Left colon (tissue), 2 donors: Measurements from ENCODE around the gene SMIM13. TPM values are rescaled to one million over a fixed set of nuclear protein-coding genes. Genes with fewer than 3 reads are reported as not detected.
A peak's percentile ranks its signal among the peaks of the same experiment; 100 is the strongest.

ENCODE experiments used
- ATAC-seq: fragments of 200-7000 bp; cut with Tn5 transposase; one replicate; pipeline ENCODE4 v1.9.1; 2020; ENCODE audit warnings: mild to moderate bottlenecking, moderate library complexity
- DNase-seq, 2 donors: peaks; one replicate each; pipeline ENCODE4 v3.0.0-alpha.2; 2020
- intact Hi-C, 2 donors: fragments of 100-400 bp; cut with DNase I in 1 of 2; cut with micrococcal nuclease in 1 of 2; formaldehyde crosslinking; loops; one replicate each; pipeline versions ENCODE4 v1.11.2 to v1.14.0; 2022; cut with DNase I, micrococcal nuclease
- long read RNA-seq: library from polyadenylated mRNA; unstranded; transcript quantifications from one replicate; pipeline ENCODE4 v2.0.0, GENCODE V29; 2021
- total RNA-seq, 2 donors: library from RNA; stranded (reverse); fragmentation: NEBNext Ultra II Directional; extraction: Animal tissue kit (Norgen Biotek cat#: 25700); gene quantifications; one replicate each; pipeline ENCODE4 v1.2.1, GENCODE V29; 2021
- donor health status: DM: no; HTN: no; CAD: no.
- donor health status: DM: yes; HTN: yes; CAD: no.

The SMIM13 gene
- 1 to 10 TPM; 5.1 to 5.5 TPM for total RNA-seq
- long read RNA-seq, full-length matches to known transcripts: 10 of 11 reads
- long read RNA-seq, partial matches to known transcripts: 0 of 11 reads
- long read RNA-seq, other reads (novel, unspliced or antisense): 1 of 11 reads

DNA sequence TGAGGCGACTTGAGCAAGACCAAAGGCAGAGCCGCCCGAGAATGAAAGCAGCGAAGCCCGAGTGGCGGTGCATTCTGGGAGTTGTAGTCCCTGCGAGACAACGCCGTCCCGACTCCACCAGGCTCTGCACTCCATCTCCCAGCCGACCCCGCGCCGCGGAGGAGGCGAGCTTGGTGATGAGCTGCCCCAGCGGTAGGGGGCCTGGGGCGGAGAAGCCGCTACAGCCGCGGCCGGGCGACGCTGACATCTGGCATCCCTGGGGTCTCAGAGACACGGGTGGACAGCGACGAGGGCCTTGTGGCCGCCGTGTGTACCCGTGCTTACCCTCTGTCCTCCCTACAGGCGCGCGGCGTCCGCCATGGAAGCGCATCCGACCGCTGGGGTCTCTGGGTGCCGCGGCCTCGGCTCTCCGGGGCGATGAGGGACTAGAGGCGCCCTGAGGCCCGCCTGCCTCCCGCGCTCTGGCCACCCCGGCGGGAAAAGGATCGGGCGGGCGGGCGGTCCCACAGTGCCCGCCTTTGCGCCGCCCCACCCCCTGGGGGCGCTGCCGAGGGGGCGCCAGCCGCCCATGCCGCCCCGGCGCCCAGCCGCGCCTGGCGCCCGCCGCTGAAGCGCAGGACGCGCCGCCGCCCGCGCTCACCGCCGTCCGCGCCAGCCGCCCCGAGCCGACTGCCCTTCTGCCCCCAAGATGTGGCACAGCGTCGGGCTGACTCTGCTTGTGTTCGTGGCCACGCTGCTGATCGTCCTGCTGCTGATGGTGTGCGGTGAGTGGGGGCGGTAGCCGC is at the start of gene SMIM13:
TSS of gene SMIM13 (plus strand) at position 209 of the 785 bp plus-strand sequence. CDS start at position 689, 480 bp downstream.
- DNase-seq (peak; percentile 98), ATAC-seq (peak; percentile 95)
- intact Hi-C loops: no loop called here

DNA sequence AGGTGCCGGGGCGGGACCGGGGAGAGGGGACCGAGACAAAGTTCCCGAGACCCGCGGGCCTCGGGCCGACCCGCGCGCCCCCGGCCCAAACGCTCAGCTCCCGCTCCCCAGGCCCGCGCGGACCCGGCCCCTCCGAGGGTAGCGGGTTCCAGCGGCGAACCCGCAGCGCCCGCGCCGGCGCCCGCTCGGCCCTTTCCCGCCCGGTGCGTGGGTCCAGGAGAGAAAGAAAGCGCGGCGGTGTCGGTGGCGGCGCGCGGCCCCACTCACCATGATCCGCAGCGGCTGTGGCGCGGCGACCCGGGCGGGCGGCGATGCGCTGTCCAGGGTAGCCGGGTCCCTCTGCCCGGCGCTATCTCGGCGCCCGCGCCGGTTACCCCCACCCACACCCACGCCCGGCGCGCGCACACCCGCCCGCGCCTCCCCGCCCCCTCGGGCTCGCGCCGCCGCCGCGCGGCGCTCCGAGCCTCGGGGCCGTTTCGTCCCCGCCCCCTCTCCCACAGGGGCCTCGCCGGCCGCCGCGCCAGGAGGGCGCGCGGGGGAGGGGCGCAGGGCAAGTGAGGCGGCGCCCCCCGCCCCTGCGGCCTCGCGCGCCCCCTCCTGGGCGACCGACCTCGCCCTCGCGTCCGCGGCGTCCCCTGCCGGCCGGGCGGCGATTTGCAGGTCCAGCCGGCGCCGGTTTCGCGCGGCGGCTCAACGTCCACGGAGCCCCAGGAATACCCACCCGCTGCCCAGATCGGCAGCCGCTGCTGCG is 49.5 kb upstream of the SMIM13 start, which contains the start of gene ELOVL2:
TSS of gene ELOVL2 (minus strand) at position 345 of the 751 bp plus-strand sequence. CDS start at position 270, 75 bp downstream.
- intact Hi-C loops: no loop called here
- ATAC-seq (peak; percentile 65), DNase-seq (peak in 1 of 2 donors; percentile 7)

DNA sequence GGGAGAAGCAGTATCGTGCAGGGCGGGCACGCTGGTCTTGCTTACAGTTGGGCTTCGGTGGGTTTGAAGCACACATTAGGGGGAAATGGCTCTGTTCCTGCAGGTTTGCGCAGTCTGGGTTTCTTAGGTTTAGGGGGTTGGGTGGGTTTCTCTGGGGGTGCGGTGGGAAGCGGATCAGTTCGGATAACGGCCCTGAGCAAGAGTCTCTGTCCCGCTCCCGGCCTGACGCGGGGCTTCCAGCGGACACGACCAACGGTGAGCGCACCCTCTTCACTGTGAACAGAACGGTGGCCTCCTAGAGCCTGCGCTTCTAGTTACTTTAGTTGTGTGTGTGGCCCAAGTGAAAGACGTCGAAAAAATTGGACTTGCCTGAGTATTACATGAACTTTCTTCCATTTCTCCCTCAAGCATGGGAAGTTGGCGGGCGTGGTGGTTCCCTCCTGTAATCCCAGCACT is 48.9 kb upstream of the SMIM13 start:
- intact Hi-C loops: no loop called here
- DNase-seq: no peak
- no peak for ATAC-seq

GRCh38 chr6:11050731-11051130 is 42.9 kb upstream of the SMIM13 start:
- DNase-seq (no peak), ATAC-seq (no peak)
- intact Hi-C loops: no loop called here

DNA sequence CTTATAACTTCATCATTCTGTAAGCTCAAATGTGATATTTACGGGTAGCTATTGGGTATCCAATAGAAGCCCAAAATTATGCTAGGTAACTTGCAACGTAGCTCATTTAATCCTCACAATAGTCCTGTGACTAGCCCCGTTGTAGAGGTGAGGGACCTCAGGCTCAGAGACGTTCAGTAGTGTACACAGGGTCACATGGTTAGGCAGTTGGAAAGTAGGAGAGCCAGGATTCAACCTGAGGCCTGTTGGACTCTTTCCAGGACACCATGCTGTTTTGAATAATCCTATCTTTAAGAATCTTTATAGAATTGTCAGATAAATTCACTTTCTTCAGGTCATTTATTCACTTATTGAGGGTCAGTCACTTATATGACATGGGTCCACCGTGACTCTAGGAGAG is 40.3 kb upstream of the SMIM13 start:
- intact Hi-C loops: no loop called here
- no peak for DNase-seq
- ATAC-seq: no peak

DNA sequence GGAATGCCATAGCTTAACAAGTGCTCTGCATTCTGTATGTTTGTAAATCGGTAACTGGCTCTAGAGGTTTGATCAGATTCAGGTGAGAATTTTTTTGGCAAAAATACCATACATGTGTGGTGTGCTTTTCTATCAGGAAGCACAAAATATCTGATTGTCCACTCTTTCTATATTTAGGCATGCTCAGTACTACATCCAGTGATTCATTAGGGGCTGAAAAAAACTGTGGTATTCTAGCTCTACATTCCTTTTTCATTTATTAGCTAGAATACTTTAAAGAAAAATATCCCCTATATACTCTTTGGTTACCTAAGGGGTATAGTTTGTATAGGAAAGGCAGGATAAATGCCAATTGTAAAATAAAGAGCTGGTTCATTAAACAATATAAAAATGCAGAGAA is 38.9 kb upstream of the SMIM13 start:
- intact Hi-C loops: no loop called here
- ATAC-seq: no peak
- no peak for DNase-seq

GRCh38 chr6:11055127-11055627 is 38.5 kb upstream of the SMIM13 start:
- intact Hi-C loops: no loop called here
- DNase-seq: no peak
- no peak for ATAC-seq

DNA sequence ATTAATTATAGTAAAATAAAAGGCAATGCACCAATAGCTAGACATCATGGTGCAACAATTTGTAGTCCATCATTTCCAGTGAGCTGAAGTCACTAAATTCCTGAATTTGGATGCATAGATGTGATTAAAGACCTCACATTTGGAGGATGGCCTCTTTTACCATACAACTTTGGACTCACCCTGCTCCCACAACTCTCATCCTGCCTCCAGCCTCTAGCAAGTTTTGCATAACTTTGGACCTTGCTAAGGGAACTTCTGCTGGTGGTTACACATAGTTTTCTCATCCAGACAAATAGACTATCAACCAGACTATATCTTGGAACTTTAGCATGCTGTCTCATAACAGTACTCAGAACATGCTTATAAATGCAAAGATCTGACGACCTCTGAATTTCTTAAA is 36.8 kb upstream of the SMIM13 start:
- intact Hi-C loops: no loop called here
- DNase-seq (no peak), ATAC-seq (no peak)

- DNase-seq (no peak), ATAC-seq (no peak)
- intact Hi-C loops: no loop called here
Observed at GRCh38 chr6:11058406-11058805, 35.2 kb upstream of the SMIM13 start.

DNA sequence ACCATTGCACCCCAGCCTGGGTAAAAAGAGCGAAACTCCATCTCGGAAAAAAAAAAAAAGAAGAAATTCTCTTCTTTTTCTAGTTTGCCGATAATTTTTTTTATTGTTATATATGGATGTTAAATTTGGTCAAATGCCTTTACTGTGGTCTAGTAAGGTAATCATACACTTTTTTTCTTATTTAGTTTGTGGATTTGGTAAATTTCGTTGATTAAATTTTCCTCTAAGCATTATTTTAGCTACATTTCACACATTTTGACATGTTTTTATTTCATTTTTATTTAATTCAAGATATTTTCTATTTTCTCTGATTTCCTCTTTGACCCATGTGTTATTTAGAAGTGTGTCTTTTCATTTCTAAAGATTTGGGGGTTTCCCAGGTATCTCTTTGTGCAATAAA is 31.6 kb upstream of the SMIM13 start:
- intact Hi-C loops: no loop called here
- DNase-seq (no peak), ATAC-seq (no peak)

DNA sequence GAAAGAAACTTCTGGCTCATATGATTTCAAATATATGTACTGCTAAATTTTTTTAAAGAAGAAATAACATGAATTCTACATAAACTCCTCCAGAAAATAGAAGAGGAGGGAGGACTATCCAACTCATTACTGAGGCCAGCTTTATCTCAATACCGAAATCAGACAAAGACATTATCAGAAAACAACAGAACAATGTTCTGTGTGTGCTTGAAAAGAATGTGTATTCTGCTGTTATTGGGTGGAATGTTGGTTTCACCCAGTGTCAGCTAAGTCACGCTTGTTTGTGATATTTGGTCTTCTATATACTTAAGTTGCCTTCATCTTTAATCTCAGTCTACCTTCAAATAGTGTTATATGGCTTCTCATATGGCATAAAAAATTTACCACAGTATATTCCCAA is 30.9 kb upstream of the SMIM13 start:
- ATAC-seq (no peak), DNase-seq (no peak)
- intact Hi-C loops: no loop called here

DNA sequence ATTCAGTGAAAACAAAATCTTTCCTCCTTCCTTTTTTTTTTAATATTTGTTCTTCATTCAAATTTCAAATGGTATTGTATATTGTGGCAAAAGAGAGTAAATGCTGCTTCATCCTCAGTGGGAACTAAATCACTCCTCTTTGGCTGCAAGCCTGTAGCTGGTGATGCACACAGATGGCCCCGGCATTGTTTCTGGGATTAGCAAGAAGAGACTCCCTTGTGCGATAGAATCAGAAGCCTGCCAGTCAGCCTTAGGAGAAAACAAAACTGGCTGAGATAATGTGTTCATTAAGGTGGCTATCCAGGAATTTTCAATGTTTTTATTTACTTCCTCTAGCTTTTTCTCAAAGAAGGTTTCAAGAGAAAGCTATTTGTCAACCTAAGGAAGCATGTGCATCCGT is 28.8 kb upstream of the SMIM13 start:
- DNase-seq: no peak
- intact Hi-C loops: loop anchor here in 1 of 2 donors (5.0 kb wide), 1 partner anchor 113 kb away; no protein-coding TSS in a partner anchor
- no peak for ATAC-seq

- ATAC-seq (no peak), DNase-seq (no peak)
- intact Hi-C loops: loop anchor here in 1 of 2 donors (5.0 kb wide), 1 partner anchor 113 kb away; no protein-coding TSS in a partner anchor
Observed at GRCh38 chr6:11065436-11066202, 28.0 kb upstream of the SMIM13 start.

DNA sequence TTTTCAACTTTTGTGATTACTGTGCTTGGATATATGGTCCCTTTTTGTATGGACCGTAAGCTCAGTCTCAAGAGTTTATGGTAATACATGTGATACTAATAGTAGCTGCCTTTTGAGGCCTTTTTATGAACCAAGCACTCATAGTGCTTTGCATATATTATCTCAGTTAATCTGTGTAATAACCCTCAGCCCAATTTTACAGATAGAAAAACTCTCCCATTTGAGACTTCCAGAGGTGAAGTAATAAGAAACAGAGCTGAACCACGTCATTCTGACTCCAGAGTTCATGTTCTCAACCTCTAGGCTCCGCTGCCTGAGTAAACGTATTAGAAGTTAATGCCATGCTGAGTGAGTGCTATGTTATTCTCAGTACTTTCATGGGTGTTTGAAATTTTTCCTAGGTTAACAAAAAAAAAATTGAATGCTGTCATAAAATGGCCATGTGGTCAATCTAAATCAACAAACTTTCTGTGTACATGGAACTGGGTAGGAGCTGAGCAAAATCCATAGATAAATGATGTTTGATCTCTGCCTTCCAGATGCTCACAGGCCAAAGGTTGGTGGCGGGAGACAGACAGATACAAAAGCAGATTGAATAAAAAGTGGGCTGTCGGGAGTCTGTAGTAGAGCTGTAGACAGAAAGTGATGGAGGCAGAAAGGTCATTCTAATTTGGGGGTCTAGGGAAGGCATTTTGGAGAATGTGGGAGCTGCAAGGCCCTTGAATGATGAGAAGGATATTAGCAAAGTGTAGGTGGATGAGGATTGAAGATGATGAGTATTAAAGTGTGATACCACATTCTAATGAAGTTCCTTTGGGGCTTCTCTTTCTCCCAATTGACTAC is 26.9 kb upstream of the SMIM13 start:
- intact Hi-C loops: loop anchor here in 1 of 2 donors (5.0 kb wide), 1 partner anchor 114 kb away; no protein-coding TSS in a partner anchor
- DNase-seq (no peak), ATAC-seq (peak; percentile 67)

DNA sequence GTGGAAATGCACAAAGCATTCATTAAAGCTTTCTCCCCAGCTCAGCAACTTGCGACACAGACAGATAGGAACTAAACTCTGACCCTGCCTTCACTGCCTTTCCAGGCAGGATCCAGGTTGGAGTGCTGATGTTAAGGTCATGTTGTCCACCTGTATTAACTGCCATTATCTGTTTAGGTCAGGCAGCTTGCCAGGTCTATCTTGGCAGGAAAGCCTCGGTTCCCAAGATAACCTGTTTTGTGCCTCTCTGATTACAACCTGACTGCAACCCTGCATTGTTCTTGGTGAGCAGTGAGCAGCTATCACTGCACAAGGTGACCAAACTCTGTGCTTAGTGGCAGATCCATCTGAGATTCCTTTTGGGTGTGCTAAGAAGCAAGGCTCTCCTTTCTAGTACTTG is 26.3 kb upstream of the SMIM13 start:
- DNase-seq (no peak), ATAC-seq (peak; percentile 31)
- intact Hi-C loops: loop anchor here in 1 of 2 donors (5.0 kb wide), 1 partner anchor 115 kb away; no protein-coding TSS in a partner anchor

DNA sequence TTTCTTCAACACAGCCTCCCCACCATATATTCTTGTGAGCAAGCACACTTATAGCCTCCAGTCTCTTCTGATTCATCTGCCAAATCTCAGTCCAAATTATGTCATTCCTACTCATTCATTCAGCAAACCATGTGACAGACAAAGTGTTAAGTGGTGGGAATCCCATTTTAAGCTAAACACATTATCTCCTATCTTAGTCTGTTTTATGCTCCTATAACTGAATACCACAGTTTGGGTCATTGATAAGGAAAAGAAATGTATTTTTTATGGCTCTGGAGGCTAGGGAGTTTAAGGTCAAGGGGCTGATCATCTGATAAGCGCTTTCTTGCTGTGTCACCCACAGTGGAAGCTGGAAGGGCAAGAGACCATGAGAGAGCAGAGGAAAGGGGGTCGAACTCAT is 23.9 kb upstream of the SMIM13 start:
- ATAC-seq (no peak), DNase-seq (no peak)
- intact Hi-C loops: loop anchor here in 1 of 2 donors (5.0 kb wide), 1 partner anchor 117 kb away; no protein-coding TSS in a partner anchor

GRCh38 chr6:11072101-11072500 is 21.5 kb upstream of the SMIM13 start:
- no peak for ATAC-seq
- DNase-seq: no peak
- intact Hi-C loops: no loop called here

GRCh38 chr6:11076540-11076939 is 17.1 kb upstream of the SMIM13 start:
- DNase-seq: no peak
- no peak for ATAC-seq
- intact Hi-C loops: no loop called here
